Stomach (tissue), 4 donors: Measurements from ENCODE around the gene KLHL40.

Experiments
- CTCF ChIP-seq, 7 experiments: fragments of 450-650 bp in 4 of 7; fragments of 200-600 bp in 3 of 7; sonication (generic) in 3 of 7; IDR thresholded peaks; one replicate each; pipeline ENCODE4 v1.5.1; 2016 to 2019; ENCODE audit warnings: antibody characterized with exemption in 7 of 7, control low read depth in 2 of 7, mild to moderate bottlenecking in 1 of 7
- POLR2A ChIP-seq, 4 donors: fragments of 450-650 bp; IDR thresholded peaks; one replicate each; pipeline ENCODE4 v1.6.1; 2016; ENCODE audit warnings: antibody characterized with exemption in 4 of 4, control low read depth in 2 of 4, mild to moderate bottlenecking in 1 of 4, moderate library complexity in 1 of 4

GRCh38 chr3:42699511-42699971 lies 14.2 kb downstream of the KLHL40 start:
- TF ChIP-seq CTCF (IDR thresholded peaks at IDR 0.05) (no peak), POLR2A (IDR thresholded peaks at IDR 0.05) (no peak)
